GOT3 (cell line): ENCODE data around the gene ACTG2.
A peak's percentile ranks its signal among the peaks of the same experiment; 100 is the strongest.

Source experiments
- DNase-seq: peaks from one replicate; lab custom pipeline; 2025; ENCODE audit warnings: mixed read lengths; lab: John Stamatoyannopoulos, UW

Gene ACTG2

DNA sequence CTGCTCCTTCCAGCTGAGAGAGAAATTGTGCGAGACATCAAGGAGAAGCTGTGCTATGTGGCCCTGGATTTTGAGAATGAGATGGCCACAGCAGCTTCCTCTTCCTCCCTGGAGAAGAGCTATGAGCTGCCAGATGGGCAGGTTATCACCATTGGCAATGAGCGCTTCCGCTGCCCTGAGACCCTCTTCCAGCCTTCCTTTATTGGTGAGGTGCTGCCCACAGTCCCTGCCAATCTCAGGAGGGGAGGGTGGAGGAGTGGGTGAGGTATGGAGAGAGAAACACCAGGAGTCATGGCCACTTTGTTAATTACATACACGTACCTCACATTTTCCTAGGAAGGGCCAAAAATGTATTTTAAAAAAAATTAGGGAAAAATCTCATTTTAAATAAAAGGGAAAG, 21.9 kb downstream of the ACTG2 start:
- DNase-seq = no peak

DNA sequence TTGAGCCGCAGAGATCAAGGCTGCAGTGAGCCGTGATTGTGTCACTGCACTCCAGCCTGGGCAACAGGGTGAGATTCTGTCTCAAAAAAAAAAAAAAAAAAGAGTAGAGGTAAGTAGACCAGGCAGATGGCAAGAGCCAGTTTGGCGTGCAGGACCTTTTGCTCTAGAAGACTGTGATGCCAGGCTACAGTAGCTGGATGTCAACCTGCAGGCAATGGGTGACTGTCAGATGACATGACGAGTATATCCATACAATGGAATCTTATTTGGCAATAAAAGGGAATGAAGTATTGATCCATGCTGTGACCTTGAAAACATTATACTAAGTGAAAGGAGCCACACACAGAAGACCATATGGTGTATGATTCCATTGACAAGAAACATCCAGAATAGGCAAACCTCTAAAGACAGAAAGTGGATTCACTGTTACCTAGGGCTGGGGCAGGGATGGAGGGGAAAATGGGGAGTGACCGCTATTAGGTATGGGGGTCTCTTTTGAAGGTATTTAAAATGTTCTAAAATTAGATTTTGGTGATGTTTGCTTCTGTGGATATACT, 22.7 kb downstream of the ACTG2 start:
- DNase-seq = no peak

DNA sequence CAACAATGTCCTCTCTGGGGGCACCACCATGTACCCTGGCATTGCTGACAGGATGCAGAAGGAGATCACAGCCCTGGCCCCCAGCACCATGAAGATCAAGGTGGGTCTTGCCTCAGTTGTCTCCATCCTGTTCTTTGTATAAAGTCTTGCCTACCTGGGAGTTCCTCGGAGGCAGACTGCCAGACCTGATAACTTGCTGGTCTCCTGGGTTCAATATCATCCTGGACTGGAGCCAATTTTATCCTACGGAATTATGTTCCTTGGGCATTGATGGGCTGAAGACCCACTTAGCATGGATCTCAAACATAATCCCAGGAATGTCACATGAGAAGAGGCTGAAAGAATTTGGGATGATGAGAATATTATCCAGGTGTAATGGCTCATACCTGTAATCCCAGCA, 23.9 kb downstream of the ACTG2 start:
- no peak for DNase-seq

DNA sequence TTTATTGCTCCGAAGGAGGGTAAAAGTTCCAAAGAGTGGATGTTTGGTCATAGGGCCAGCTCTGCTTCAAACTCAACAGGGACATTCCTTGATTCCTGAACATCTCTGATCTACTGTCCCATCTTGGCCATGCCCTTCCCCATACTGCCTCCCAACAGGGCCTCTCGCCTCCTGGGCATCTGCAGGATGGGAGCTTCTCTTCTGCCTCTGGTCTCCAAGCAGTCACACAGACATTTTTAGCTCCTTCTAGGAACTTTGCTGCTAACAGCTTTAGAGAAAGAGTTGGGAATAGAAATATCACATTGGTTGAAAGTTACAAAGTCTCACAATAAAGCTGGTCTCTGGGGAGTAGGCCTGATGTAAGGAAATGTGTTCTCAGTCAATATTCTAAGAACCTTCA, 24.5 kb downstream of the ACTG2 start:
- DNase-seq = no peak

DNA sequence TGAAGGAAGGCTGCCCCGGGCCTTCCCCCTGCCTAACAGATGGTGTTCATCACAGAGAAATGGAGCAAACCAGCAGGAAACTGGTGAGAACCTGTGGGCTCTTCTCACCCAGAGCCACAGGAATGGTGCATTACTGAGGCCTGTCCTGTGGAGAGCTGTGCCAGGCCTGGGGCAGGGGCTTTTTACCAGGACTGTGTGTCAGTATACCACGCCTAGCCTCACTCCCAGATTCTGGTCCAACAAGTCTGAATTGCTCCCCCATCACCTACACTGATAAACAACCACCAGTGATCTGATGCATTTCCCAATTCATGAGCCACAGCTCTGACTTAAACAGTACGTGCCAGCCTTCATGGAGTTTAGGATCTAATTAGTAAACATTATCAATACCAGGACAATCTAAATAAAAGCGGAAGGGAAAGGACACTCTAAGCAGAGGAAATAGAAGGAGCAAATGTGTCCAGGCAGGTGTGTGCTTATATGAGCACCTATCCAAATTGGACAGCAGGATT, 24.9 kb downstream of the ACTG2 start:
- DNase-seq = no peak

DNA sequence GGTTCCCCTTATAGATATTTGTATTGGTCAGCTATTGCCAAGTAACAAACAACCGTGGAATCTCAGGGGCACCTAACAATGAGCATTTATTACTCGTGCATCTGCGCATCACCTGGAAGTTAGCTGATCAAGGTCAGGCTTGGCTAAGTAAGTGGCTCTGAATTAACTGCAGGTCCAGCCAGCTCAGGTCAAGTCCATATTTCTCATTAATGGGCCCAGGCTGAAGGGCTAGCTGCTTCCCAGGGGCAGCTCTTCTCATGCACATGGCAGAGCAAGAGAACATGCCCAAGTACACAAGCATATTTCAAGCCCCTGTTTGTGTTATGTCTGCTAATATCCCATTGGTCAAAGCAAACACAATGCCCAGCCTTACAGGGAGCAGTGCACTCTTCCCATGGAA, 26.0 kb downstream of the ACTG2 start:
- DNase-seq = no peak

DNA sequence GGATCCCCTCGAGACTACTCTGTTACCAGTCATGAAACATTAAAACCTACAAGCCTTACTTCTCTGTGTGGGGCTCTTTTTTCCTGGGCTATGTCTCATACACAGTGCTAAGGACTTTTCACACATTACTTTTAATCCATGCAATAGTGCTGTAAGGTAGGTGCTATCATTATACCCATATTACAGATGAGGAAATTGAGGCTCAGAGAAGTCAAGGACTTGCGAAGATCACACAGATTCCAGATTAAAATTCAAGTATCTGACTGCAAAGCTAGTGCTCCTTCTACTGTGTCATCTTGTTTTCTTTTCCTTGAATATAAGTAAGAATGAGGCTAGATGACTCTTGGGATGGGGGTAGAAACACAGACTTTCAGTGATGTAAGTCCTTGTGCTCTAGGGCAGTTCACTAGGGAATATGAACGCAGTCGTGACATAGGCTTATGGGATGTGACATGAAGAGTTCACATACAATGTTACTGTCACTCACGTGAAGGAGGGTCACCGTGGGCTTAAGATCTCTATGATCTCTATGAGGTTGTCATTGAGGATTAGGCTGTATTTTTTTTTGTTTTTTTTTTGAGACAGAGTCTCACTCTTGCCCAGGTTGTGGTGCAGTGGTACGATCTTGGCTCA, 26.9 kb downstream of the ACTG2 start:
- no peak for DNase-seq

DNA sequence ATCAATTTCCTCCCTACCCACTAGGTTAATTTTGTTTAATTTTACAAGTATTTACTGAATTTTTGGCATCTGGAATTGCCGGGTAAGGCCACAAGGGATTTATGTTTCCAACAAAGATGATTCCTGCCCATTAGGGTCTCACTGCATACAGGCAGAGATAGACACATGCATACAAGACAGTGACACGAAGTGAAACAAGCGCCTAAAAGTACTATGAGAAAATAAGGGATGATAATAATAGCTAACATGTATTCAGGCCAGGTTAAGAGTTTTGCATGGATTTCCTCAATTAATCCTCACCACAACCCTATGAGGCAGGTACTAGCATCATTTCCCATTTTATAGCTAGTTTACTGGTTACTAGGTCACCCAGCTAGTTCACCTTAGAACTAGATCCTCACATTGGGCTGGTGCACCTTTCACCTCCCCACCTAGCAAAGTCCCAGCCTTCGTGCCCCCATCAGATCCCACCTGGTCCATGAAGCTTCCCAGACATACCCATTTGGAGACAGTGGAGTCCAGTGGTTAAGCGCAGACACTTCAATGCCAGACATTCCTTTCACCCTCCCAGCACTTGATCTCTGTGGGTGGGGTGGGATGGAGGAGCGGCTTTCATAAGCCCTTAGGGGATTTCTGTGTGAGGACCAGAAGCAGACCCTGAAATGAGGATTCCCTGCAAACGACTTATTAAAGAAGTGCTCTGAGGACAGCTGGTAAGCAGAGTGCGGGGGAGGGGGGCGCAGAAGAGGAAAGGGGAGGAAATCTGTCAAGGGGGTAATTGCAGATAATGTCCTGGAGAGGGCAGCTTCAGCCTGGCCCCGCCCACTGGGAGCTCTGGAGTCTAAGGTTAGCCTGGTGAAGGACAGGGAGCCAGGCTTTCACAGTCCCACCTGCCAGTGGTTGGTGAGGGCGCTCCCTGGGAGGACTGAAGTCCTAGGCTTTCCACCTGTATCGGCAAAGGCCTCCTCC, 28.1 kb downstream of the ACTG2 start:
- DNase-seq = no peak

DNA sequence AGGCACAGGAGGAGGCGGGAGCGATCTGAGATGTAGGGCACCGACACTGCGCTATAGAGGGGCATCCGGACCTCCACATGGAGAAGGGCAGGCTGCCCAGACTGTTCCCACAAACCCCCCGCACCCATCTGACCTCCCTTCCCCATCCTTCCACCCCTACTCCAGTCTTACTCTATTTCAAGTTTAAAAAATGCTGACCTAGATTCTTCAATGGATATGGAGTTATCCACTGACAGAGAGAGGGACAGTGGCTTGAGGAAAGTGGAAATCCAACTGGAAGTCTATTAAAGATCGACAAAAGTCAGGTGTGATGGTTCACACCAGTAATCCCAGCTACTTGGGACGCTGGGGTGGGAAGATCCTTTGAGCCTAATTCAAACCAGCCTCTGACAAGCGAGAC, 28.8 kb downstream of the ACTG2 start:
- no peak for DNase-seq

DNA sequence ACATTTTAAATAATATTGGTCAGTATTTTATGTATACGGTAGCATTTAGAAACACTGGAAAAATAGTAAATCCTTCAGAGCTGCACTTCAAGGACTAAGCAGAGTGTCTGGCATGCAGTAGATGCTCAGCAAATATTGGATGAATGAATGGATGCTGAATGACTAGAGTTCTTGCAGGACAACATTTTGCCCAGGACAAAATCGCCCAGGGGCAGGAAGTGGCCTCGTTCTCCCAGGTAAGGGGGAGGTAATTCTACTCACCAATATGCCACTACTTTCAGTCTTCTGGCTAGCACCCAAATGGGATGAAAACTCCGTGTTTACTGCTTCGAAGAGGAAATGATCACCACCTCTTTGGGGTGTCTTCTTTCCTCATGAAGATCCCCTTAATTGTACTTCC, 29.9 kb downstream of the ACTG2 start:
- DNase-seq = no peak

DNA sequence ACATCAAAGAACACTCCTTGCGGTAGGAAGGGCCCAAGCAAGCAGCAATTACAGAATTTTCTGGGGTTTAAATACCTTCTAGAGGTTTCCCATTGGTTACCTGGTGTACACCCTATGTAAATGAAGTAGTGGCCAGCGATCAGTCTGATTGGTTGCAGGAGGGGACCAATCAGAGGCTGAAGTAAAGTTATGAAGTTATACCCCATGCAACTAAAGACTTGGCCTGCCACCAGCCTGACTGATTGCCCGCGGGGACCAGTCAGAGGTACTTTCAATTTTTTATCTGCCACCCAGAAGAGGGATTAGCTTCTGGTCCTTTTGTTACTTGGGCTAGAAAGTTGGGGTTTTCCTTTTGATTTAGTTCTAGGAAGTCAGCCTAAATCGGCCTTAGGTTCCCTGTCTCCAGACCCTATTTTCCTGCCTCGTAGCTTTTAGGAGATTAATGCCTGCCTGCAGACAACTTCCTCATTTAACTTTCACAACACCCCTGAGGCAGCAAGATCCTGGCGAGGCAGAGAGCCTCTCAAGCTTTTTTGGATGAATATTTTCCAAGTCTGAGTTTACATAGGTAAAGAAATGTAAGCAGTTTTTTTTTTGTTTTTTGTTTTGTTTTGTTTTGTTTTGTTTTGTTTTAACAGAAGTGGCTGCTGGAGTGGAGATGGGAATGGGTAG, 32.4 kb downstream of the ACTG2 start:
- no peak for DNase-seq

DNA sequence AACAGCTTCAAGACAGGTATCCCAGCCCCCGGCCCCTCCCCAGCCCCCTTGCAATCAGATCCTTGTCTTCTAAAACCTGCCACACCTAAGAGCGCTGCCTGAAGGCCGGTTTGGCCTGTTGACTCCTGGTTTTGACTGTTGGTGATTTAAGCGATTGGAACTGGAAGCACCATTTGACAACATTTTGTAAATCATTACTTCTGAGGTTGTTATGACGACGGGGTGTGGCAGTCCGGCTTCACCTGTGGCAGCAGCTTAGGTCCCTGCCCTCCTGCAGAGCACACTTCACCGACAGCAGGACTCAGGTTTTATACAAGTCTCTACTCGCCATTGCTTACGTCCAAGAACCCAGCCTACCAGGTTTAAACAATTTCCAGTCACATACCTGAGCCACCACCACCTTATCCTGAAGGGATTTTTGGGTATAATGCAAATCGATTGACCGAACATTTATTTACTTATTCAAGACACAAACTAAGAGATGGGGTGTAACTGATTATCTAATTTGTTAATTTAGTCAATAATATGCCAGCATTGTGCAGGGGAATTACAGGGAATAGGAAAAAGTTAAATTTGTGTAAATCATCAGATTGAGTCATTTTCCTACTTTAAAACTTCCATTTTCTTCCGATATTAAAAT, 33.2 kb downstream of the ACTG2 start:
- no peak for DNase-seq

DNA sequence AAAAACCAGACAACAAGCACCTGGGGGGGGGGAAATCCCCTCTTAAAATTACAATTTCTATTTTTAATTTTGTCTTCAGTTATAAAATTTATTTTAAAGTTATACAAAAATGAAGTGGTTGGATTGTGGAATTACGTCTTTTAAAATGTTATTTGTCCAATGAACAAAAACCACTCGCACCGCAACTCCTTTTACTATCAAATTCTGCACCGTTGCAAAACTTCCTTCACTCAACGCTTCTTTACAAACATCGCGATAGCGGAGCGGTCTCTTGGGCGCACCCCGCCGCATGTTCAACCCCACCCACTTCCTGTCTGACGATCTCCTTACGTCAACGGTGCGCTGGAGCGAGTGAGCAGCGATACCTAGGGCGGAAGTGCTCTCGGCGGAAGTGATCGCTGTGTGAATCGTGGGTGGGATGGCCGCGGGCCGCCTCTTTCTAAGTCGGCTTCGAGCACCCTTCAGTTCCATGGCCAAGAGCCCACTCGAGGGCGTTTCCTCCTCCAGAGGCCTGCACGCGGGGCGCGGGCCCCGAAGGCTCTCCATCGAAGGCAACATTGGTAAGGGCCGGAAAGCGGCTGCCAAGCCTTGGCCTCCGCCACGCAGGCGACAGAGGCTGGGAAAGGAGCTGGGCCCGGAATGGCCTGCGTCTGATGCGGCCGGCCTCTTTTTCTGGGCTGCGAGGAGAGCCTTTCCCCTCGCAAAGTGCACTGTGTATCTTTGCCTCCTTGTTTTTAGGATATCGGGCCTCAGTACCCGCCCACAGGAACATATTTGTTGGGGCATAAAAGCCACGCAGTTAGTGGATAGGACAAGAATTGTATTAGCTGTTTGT, 33.9 kb downstream of the ACTG2 start, which contains the start of gene DGUOK:
DGUOK (plus strand) TSS at position 388 of the 835 bp plus-strand sequence; CDS start at position 419, 31 bp downstream.
- DNase-seq = peak; percentile 86

DNA sequence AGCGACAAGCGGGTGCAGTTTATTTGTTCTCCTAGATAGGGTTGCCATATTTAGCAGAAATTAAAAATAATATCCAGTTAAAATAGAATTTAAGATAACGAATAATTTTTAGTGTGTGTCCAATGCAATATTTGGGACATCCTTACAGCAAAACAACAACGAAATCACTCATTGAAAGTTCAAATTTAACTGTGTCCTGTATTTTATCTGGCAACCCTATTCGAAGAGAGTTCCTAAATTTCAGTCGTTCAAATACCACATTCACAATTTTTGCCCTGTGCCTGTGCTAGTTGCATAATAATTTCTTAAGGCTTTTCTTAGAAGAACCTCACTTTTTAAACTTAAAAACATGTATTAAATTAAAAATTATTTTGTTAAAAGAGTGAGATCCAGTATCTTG, 34.5 kb downstream of the ACTG2 start:
- DNase-seq = no peak

DNA sequence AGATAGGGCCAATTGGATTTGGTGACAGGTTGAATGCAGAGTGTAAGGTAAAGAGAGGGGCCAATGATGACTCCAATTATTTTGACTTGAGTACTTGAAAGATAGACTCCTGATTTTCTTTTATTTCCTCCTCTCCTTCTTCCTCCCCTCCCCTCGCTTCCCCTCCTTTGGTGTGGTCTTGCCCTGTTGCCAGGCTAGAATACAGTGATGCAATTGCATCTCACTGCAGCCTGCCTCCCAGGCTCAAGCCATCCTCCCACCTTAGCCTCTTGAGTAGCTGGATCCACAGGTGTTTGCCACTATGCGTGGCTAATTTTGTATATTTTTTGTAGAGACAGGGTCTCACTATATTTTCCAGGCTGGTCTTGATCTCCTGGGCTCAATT, 36.1 kb downstream of the ACTG2 start:
- DNase-seq = no peak

DNA sequence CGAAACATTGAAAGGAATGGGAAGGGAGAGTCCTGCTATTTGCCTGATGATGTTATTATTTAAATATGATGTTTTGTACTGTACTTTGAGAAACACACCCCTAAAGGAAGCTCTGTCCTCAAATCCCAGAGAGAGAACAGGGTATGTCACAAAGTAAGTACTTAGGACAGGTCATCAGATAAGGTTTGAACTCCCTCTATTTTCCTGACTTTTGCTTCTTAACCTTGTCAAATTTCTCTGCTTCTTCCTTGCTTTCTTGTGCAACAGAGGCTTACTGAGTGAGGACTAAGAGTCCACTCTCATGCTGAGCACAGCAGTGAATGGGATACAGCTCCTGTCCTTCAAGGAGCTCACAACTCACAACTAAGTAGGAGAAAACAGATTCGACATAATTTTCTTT, 37.6 kb downstream of the ACTG2 start:
- no peak for DNase-seq

DNA sequence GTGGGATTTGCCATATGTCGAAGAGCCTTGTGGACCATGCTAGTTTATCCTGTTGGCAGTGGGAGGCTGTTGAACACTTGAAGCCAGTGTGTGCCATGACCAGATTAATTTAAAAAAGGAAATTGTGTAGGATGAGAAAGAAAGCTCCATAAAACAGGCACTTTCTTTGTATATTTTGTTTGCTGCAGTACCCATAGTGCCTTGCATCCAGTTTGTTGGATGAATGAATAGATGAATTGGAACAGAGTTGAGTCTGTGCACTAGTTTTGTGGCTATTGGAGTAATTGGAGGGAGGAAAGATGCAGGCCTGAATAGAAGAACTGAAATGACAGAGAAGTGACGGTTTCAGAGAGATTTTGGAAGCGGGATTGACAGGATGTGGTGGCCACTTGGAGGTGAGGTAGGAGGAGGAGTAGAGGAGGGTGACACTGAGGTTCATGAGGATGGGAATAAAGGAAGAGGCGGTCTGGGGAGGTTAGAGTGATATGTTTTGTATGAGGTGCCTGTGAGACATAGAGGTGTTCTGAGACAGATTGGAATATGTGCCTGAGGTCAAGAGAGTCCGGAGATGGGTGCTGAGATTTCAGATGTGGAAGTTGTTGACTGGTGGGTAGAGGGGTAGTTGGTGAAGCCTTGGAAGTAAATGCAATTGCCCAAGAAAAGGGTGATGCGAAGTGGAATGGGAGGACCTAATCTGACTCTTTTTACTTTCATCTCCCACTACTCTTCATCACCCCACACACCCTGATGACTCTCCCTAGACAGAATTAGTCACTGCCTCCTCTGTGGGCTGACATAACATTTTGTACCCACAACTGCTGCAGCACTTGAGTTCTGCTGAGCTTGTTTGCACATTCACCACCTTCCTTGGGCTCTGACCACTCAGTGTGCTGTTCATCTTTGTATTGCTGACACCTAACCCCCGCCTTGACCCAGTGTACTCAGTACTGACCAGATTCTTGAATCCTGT, 39.0 kb downstream of the ACTG2 start:
- DNase-seq = no peak

DNA sequence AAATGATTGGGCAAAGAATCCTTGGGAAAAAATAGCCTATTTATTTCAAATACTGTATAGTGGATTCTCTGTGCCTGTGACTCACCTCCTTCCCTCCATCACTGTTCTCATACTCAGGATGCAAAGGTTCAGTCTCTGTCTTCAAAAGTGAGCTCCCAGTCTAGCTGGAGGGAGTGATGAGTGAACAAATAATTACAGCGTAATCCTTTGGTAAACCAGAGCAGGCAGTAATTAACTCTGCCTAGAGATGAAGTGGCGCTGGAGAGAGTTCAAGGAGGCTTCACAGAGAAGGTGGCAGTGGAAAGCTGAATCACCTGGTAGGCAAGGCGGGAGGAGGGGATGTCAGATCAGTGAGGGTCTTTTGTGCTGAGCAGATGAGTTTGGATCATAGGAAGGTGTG, 40.4 kb downstream of the ACTG2 start:
- DNase-seq = no peak

DNA sequence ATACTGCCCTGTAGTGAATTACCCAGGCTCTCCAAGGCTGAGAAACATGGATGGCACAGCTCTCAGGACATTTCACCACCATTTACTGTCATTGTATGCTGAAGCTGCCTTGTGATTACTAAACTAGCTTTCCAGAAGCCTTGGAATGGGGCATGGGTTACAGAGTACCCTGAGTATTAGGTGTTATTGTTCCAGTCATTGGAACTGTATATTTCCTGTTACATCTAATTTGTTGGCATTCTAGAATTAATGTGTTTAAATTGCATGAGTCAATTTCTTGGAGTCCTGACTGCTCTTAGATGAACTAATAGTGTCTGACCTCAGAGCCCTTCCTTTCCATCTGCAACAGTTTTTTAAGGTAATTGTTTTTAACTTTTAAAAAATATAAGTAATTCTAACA, 42.8 kb downstream of the ACTG2 start:
- DNase-seq = no peak
